ENCODE measurements around the gene CORO2A.
"Not testable (repeated sequence)": the region's sequence is repeated elsewhere in the genome, so short reads cannot be mapped to it uniquely, and the experiment has no call there.

CORO2A gene

DNA sequence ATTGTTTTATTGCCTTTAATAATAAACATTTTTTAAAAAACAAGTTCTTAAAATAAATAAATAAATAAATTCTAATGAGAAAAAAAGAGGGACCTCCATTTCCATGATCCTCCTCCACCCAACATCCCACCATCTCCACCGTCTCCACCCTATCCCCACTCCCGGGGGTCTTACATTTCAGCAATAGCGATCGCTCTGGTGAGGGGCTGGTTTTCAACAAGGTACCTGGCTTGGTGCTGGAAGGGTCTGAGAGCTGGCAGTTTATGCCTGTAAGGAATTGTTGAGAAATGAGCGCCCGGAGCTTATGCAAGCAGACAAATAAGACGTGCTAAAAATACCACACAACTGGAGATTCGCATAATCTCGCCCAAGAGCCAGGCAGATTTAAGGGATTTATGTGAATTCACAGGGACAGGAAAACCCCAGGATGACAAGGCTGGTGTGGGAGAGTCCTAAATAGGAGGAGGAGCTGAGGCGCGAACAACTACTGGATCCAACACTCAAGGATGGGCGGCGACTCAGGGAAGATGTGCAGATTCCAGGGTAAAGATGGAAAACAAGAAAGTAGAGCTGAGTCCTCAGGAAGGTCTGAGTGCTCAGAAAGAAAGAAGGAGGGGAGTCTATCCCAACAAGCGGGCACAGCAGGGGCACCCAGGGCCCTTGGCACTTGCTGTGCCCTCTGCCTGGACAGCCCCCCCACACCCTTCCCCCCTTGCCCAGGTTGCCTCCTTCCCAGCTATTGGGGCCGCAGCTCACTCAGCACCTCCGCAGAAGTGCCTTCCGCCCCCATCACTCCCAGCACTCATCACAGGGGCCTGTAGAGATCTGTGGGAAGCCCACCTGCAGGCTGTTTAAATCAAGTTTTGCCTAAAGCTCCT is 100.5 kb downstream of the CORO2A start:
- TF ChIP-seq, protein P1, sequence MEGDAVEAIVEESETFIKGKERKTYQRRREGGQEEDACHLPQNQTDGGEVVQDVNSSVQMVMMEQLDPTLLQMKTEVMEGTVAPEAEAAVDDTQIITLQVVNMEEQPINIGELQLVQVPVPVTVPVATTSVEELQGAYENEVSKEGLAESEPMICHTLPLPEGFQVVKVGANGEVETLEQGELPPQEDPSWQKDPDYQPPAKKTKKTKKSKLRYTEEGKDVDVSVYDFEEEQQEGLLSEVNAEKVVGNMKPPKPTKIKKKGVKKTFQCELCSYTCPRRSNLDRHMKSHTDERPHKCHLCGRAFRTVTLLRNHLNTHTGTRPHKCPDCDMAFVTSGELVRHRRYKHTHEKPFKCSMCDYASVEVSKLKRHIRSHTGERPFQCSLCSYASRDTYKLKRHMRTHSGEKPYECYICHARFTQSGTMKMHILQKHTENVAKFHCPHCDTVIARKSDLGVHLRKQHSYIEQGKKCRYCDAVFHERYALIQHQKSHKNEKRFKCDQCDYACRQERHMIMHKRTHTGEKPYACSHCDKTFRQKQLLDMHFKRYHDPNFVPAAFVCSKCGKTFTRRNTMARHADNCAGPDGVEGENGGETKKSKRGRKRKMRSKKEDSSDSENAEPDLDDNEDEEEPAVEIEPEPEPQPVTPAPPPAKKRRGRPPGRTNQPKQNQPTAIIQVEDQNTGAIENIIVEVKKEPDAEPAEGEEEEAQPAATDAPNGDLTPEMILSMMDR (IDR thresholded peaks at IDR 0.05; ENCODE audit: borderline replicate concordance, control extremely low read depth, extremely low read depth, insufficient read depth, missing control alignments): no peak
- DNase-seq (ENCODE audit: low spot score): no peak
- in situ Hi-C loops (cut with MboI; ENCODE audit: low sequenced_read_pairs, unreplicated experiment): no loop called here

DNA sequence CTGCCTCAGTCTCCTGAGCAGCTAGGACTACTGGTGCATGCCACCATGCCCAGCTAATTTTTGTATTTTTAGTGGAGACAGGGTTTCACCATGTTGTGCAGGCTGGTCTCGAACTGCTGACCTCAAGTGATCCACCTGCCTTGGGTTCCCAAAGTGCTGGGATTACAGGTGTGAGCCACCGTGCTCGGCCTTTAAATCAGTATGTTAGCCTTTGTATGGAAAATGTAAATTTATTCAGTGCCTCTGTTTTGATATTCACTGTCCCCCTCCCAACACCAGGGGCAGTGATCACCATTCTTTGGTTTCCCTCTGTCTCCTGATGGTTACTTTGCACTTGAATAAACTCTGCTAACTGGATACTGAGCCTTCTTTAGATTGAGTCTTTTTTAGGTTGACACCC is 101.8 kb downstream of the CORO2A start:
- DNase-seq (ENCODE audit: low spot score); in situ Hi-C loops (cut with MboI; ENCODE audit: low sequenced_read_pairs, unreplicated experiment): not testable (repeated sequence)

DNA sequence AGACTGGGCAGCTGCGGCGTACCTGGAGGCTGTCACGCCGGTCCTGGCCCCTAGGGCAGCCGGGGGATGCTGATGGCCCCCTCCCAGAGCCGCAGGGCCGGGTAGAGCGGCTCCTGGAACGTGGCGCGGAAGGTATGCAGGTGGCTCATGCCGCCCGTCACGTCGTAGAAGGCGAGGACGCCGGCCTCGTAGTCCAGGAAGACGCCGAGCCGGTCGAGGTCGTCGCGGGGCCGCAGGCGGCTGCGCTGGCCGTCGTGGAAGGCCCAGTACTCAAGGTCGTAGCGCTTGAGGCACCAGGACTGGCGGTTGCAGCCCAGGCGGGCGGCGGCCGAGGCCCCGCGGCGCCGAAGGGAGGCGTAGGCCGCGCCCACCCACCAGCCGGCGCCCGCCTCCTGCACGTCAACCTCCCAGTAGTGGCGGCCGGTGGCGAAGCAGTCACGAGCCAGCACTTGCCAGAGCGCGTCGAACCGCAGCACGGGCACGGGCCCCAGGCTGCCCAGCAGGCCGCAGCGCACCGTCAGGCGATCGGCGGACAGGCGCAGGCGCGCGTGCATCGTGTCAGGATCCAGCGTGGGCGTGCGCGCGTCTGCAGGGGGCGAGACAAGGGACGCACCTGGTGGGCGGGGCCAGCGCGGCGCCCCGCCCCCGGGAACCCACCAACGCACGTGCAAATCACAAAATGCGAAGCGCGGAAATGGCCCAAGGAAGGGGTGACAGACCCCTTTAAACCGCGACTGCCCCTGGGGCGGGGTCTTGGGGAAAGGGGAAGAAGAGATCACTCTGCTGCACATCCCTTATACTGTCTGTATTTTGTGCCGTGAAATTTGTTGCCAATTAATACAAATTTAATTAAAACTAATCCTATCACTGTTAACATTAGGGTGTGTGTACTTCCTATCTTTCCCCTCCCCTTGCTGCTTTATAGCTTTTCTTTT is 104.8 kb downstream of the CORO2A start:
- in situ Hi-C loops (cut with MboI; ENCODE audit: low sequenced_read_pairs, unreplicated experiment): no loop called here
- TF ChIP-seq, protein P1 (IDR thresholded peaks at IDR 0.05; ENCODE audit: borderline replicate concordance, control extremely low read depth, extremely low read depth, insufficient read depth, missing control alignments): no peak
- peak; percentile 67 for DNase-seq (ENCODE audit: low spot score)

DNA sequence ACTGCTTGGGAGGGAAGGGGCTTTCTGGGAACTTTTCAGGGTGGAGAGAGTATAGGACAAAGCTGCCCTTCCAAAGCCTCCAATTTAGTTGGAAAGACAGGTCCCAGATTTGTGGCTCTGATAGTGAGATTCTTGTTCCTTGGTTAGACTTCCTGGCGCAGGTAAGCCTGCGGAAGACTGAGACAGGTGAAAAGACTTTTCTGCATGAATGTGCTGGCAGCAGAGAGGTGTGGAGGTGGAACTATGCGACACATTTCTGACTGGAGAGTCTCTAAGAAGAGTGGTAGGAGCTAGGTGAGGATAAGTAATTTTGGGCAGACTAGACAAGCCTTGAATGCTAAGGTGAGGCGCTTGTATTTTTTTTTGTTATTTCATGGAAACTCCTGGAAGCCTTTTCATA is 106.0 kb downstream of the CORO2A start:
- no peak for DNase-seq (ENCODE audit: low spot score)
- TF ChIP-seq, protein P1 (IDR thresholded peaks at IDR 0.05; ENCODE audit: borderline replicate concordance, control extremely low read depth, extremely low read depth, insufficient read depth, missing control alignments): no peak
- in situ Hi-C loops (cut with MboI; ENCODE audit: low sequenced_read_pairs, unreplicated experiment): no loop called here

DNA sequence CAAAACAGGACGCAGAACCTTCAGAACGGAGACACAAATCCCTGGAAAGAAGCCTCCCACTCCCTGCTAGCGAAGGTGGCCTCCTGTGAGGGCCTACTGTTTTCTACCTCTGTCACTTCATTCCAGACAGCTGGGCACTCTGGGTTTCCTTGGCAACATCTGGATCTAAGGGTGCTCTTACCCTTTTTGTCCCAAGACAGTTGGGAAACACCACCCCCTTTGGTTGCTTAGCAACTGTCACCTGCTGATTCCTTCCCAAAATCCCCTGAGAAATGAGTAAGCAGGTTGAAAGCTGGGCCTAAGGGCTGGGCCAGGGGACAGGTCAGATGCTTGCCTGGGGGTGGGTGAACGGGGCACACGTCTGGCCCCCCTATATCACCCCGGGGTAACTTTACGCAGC is 106.5 kb downstream of the CORO2A start:
- TF ChIP-seq, protein P1 (IDR thresholded peaks at IDR 0.05; ENCODE audit: borderline replicate concordance, control extremely low read depth, extremely low read depth, insufficient read depth, missing control alignments): no peak
- in situ Hi-C loops (cut with MboI; ENCODE audit: low sequenced_read_pairs, unreplicated experiment): no loop called here
- DNase-seq (ENCODE audit: low spot score): no peak

DNA sequence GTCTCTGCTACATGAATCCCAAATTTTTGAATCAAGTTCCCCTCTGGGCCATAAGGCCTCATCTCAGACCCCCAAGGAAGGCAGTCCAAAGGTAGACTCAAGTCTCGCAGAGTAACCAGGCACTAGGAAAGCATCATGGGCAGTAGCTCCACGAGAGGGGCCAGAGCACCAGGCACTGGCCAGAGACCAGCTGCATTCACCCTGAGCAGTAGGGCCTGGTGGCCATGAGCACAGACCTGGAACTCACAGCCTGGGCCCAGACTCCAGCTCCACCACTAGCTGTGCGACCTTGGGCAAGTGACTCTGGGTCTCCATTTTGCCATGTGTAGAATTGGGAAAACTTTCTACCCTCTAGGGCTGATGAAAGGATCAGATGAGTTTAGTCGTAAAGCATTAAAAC is 107.4 kb downstream of the CORO2A start:
- in situ Hi-C loops (cut with MboI; ENCODE audit: low sequenced_read_pairs, unreplicated experiment): no loop called here
- no peak for DNase-seq (ENCODE audit: low spot score)
- TF ChIP-seq, protein P1 (IDR thresholded peaks at IDR 0.05; ENCODE audit: borderline replicate concordance, control extremely low read depth, extremely low read depth, insufficient read depth, missing control alignments): no peak

Data from GM13976 (cell line).